NCI-H1417 (cell line): ENCODE data around the gene MAPKAPK3.

ENCODE experiments used
- DNase-seq, 3 experiments: peaks; one replicate each; lab custom pipeline; 2025; lab: John Stamatoyannopoulos, UW

The MAPKAPK3 gene

GRCh38 chr3:50689558-50689957 lies 72.6 kb downstream of the MAPKAPK3 start:
- DNase-seq = no peak

- DNase-seq = no peak
Observed at GRCh38 chr3:50695031-50695430, 78.1 kb downstream of the MAPKAPK3 start.

GRCh38 chr3:50696276-50696675 lies 79.3 kb downstream of the MAPKAPK3 start:
- DNase-seq = no peak

GRCh38 chr3:50698269-50698668 lies 81.3 kb downstream of the MAPKAPK3 start:
- DNase-seq = no peak
